Kidney (tissue), 14 donors: Measurements from ENCODE around the gene B3GLCT. TPM values are rescaled to one million over a fixed set of nuclear protein-coding genes. Genes with fewer than 3 reads are reported as not detected.
"Not testable (repeated sequence)": the region's sequence is repeated elsewhere in the genome, so short reads cannot be mapped to it uniquely, and the experiment has no call there.

Experiments
- DNase-seq, 5 donors: peaks; one replicate each; pipeline ENCODE4 v3.0.0-alpha.2; 2013 to 2020
- FAIRE-seq: peaks from 2 replicates; lab custom pipeline; 2012; peaks lifted over from hg19 to GRCh38; lab: Jason Lieb, UNC
- H3K27ac ChIP-seq, 2 donors: one replicate each; pipeline ENCODE4 v1.7.0; 2013; ENCODE audit warnings: low read depth in 2 of 2, low read length in 2 of 2, inconsistent platforms in 1 of 2
- H3K27me3 ChIP-seq: one replicate; pipeline ENCODE4 v1.7.1; 2013; ENCODE audit warnings: low read length, inconsistent platforms; ENCODE audit not compliant: control insufficient read depth, insufficient read depth
- H3K36me3 ChIP-seq, 3 donors: one replicate each; pipeline versions ENCODE4 v1.7.0 to v1.7.1; 2013; ENCODE audit warnings: low read length in 3 of 3, control low read depth in 1 of 3, inconsistent platforms in 1 of 3; ENCODE audit not compliant: insufficient read depth in 3 of 3, control insufficient read depth in 2 of 3
- H3K4me1 ChIP-seq, 3 donors: one replicate each; pipeline versions ENCODE4 v1.7.0 to v1.7.1; 2013; ENCODE audit warnings: low read length in 3 of 3, inconsistent platforms in 1 of 3, low read depth in 1 of 3; ENCODE audit not compliant: control insufficient read depth in 2 of 3, insufficient read depth in 2 of 3
- H3K4me3 ChIP-seq, 3 donors: one replicate each; pipeline versions ENCODE4 v1.7.0 to v1.8.1; 2013; ENCODE audit warnings: low read length in 3 of 3, control low read depth in 1 of 3, inconsistent platforms in 1 of 3
- H3K9ac ChIP-seq, 3 donors: one replicate each; pipeline versions ENCODE4 v1.7.0 to v1.7.1; 2013; ENCODE audit warnings: low read length in 3 of 3, control low read depth in 1 of 3, inconsistent platforms in 1 of 3
- H3K9me3 ChIP-seq, 3 donors: one replicate each; pipeline versions ENCODE4 v1.7.0 to v1.7.1; 2013; ENCODE audit warnings: low read length in 3 of 3, control low read depth in 1 of 3, inconsistent platforms in 1 of 3; ENCODE audit not compliant: control insufficient read depth in 2 of 3, insufficient read depth in 1 of 3
- CTCF ChIP-seq: IDR thresholded peaks from 3 replicates; pipeline ENCODE4 v1.5.1; 2012; ENCODE audit warnings: mild to moderate bottlenecking, moderate library complexity, borderline replicate concordance; ENCODE audit not compliant: insufficient read depth; ENCODE audit errors: extremely low read depth
- intact Hi-C: fragments of 100-400 bp; cut with DNase I; formaldehyde crosslinking; loops from one replicate; pipeline ENCODE4 v1.11.1; 2022
- polyA plus RNA-seq: library from polyadenylated mRNA; stranded (reverse); fragments of 350-450 nt; fragmentation: Illumina TruSeq; extraction: RNeasy Lipid Tissue Mini Kit (QIAGEN cat#74804); gene quantifications from one replicate; pipeline ENCODE4 v1.2.3, GENCODE V29; 2014; ENCODE audit warnings: low read depth, low replicate concordance; ENCODE audit not compliant: insufficient read depth
- total RNA-seq: library from RNA; stranded (reverse); fragmentation: NEBNext Ultra II Directional; extraction: Animal tissue kit (Norgen Biotek cat#: 25700); gene quantifications from one replicate; pipeline ENCODE4 v1.2.1, GENCODE V29; 2021
- donor health status: control.
- donor health status: control.
- donor health status: control.
- donor health status: control.
- donor health status: control.
- donor health status: DM: yes; HTN: yes; CAD: no.
- donor health status: Normal renal cell carcinoma (clear cell type).

B3GLCT gene
- total and polyA plus RNA-seq, 2 donors from 2014 or later, result 5.9 to 7.7 TPM

- Histone ChIP-seq H3K27ac (no peak overlapping the region), H3K9me3 (no peaks in the 10 kb centered on the region), H3K9ac (no peak overlapping the region), H3K27me3 (no peaks in the 10 kb centered on the region), H3K4me3 (no peak overlapping the region), H3K36me3 (no peaks in the 10 kb centered on the region), H3K4me1 (peaks cover 0 to 8% (median 6%) of the 10 kb centered on the region in 3 donors)
- DNase-seq (peak in 2 of 5 donors; percentile 69 to 70), FAIRE-seq (no peak)
- no peak for TF ChIP-seq CTCF
- intact Hi-C loops, result no loop called here
These were observed 10.1 kb downstream of the B3GLCT start for GRCh38 chr13:31209841-31210210.

GRCh38 chr13:31213651-31214289, 14.0 kb downstream of the B3GLCT start:
- H3K4me3 ChIP-seq, result no peak overlapping the region
- no peaks in the 10 kb centered on the region for H3K27me3 ChIP-seq
- FAIRE-seq (no peak), DNase-seq (no peak)
- H3K9me3 ChIP-seq, result no peaks in the 10 kb centered on the region
- H3K36me3 ChIP-seq, result no peaks in the 10 kb centered on the region
- H3K9ac ChIP-seq, result no peak overlapping the region
- intact Hi-C loops, result no loop called here
- no peak for TF ChIP-seq CTCF
- no peak overlapping the region for H3K27ac ChIP-seq
- H3K4me1 ChIP-seq, result peaks cover 0 to 8% (median 6%) of the 10 kb centered on the region in 3 donors

GRCh38 chr13:31214435-31214834, 14.7 kb downstream of the B3GLCT start:
- FAIRE-seq (no peak), DNase-seq (no peak)
- peaks cover 0 to 2% (median under 1%) of the 10 kb centered on the region in 3 donors for H3K4me1 ChIP-seq
- no peak overlapping the region for H3K9ac ChIP-seq
- no peaks in the 10 kb centered on the region for H3K36me3 ChIP-seq
- no peaks in the 10 kb centered on the region for H3K9me3 ChIP-seq
- intact Hi-C loops, result no loop called here
- TF ChIP-seq CTCF, result no peak
- H3K4me3 ChIP-seq, result no peak overlapping the region
- H3K27me3 ChIP-seq, result no peaks in the 10 kb centered on the region
- no peak overlapping the region for H3K27ac ChIP-seq

GRCh38 chr13:31216916-31217315, 17.1 kb downstream of the B3GLCT start:
- H3K27ac ChIP-seq, H3K9me3 ChIP-seq, H3K4me3 ChIP-seq, H3K4me1 ChIP-seq, intact Hi-C loops, H3K27me3 ChIP-seq, DNase-seq, FAIRE-seq, H3K36me3 ChIP-seq, H3K9ac ChIP-seq: not testable (repeated sequence)
